HG02678 (cell line): Measurements from ENCODE around the gene KLC1.

Experiments
- ATAC-seq: cut with Tn5 transposase; IDR thresholded peaks from one replicate; pipeline ENCODE4 v1.9.1; 2021; ENCODE audit warnings: mild to moderate bottlenecking, moderate library complexity; ENCODE audit not compliant: unreplicated experiment

The KLC1 gene

DNA sequence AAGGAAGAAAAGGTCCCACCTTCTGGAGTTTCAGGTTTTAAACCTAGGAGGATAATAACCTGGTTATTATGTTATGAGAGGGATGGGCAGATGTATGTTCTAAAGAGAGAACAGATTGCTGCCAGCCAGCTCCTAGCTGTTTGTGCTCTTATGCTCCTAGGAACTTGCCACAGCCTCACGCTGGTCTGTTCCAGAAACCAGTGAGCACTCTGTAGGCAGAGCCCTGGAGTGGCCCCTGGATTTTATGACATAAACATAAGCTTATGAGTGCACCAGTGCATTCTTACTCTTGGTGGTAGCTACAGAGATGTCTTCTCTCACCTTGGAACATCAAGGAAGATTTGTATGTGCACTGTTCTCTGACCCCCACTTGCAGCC, 27.7 kb downstream of the KLC1 start:
- ATAC-seq: no peak

GRCh38 chr14:103657471-103657870, 28.5 kb downstream of the KLC1 start:
- no peak for ATAC-seq

DNA sequence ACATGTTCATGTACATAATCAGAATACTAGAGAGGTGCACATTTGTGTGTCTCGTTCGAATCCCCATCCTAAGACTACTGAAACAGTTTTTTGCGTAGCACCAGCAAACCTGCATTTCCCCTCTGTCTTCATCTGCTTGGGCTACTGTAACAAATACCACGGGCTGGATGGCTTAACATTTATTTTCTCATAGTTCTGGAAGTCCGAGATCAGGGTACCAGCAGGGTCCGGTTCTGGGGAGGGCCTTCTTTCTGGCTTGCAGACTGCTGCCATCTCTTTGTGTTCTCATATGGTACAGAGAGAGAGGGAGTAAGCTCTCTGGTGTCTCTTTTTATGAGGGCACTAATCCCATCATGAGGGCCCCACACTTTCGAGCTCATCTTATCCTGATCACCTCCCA, 30.6 kb downstream of the KLC1 start:
- no peak for ATAC-seq

DNA sequence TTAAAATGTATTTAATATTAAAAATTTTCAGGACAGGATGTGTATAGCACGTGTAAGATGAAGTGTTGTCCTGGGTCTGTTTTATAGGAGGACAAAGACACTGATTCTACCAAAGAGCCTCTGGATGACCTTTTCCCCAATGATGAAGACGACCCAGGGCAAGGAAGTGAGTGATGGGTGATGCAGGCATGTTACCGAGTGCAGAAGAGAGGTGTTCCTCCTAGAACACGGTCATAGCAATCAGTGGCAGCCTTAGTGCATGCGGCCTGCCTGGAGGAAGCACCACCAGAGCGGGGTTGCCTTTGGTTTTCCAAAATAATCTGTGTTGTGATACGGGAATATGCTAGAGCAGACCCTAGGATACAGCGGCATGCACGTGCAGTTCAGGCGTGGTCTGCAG, 33.0 kb downstream of the KLC1 start:
- ATAC-seq: no peak

- no peak for ATAC-seq
These were observed 33.6 kb downstream of the KLC1 start for GRCh38 chr14:103662591-103662990.

DNA sequence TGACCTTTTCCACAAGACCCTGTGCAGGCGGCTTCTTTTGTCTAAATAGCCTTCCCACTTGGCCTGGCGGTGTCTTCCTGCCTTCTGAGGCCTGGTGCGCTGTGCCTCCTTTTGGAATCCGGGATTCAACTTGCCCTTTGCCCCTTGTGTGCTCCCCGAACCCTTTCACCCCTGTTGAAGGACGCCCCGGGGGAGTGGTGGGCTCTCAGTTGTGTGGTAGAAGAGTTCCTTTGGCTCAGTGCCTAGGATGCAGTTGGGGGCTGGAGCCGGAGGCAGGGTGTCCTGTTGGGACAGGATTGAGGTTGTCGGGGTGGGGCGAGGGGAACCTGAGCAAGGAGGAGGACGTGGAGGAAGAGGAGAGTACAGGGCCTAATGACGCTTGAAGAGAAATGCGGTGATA, 34.5 kb downstream of the KLC1 start:
- no peak for ATAC-seq

DNA sequence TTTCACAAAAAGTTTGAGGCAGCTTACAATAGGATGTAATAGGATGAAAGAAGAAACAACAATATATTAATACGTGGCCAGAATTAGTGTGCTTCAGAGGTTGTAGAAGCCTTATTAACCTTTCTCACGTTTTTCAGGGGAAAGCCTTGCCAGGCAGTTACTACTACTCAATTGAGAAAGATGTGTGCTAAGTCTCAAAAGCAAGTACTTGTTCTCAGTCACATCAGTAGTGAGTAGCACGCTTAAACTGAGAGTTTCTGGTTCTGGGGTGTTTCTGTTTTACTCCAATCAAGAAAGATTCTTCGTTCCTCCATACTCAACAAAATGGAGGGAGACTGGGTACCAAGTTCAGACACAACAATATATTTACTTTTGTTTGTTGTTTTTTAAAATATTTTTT, 38.7 kb downstream of the KLC1 start:
- no peak for ATAC-seq

- no peak for ATAC-seq
These were observed 39.1 kb downstream of the KLC1 start for GRCh38 chr14:103668117-103668516.

GRCh38 chr14:103669370-103669769, 40.4 kb downstream of the KLC1 start:
- ATAC-seq: no peak

- no peak for ATAC-seq
These were observed 42.9 kb downstream of the KLC1 start for GRCh38 chr14:103671911-103672310.

GRCh38 chr14:103675957-103676356, 46.9 kb downstream of the KLC1 start:
- ATAC-seq: no peak

GRCh38 chr14:103676881-103677675, 48.1 kb downstream of the KLC1 start:
- ATAC-seq: no peak

DNA sequence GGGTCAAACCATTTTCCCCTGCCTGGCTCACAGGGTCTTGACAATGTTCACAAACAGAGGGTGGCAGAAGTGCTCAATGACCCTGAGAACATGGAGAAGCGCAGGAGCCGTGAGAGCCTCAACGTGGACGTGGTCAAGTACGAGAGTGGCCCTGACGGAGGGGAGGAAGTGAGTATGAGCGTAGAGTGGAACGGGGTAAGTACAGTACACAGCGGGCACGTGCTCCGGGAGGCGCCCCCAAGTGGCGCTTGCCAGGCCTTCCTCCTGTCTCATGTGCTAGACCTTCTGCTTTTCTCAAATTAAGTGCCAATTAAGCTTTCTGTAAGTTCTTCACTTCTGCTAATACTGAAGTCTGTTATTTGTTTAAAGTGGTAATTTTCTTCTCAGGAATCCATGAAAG, 50.3 kb downstream of the KLC1 start:
- ATAC-seq: no peak

GRCh38 chr14:103680491-103681231, 51.6 kb downstream of the KLC1 start:
- no peak for ATAC-seq

GRCh38 chr14:103683139-103683538, 54.1 kb downstream of the KLC1 start:
- ATAC-seq: no peak

GRCh38 chr14:103684471-103684870, 55.5 kb downstream of the KLC1 start:
- no peak for ATAC-seq

GRCh38 chr14:103684871-103685270, 55.9 kb downstream of the KLC1 start:
- no peak for ATAC-seq

DNA sequence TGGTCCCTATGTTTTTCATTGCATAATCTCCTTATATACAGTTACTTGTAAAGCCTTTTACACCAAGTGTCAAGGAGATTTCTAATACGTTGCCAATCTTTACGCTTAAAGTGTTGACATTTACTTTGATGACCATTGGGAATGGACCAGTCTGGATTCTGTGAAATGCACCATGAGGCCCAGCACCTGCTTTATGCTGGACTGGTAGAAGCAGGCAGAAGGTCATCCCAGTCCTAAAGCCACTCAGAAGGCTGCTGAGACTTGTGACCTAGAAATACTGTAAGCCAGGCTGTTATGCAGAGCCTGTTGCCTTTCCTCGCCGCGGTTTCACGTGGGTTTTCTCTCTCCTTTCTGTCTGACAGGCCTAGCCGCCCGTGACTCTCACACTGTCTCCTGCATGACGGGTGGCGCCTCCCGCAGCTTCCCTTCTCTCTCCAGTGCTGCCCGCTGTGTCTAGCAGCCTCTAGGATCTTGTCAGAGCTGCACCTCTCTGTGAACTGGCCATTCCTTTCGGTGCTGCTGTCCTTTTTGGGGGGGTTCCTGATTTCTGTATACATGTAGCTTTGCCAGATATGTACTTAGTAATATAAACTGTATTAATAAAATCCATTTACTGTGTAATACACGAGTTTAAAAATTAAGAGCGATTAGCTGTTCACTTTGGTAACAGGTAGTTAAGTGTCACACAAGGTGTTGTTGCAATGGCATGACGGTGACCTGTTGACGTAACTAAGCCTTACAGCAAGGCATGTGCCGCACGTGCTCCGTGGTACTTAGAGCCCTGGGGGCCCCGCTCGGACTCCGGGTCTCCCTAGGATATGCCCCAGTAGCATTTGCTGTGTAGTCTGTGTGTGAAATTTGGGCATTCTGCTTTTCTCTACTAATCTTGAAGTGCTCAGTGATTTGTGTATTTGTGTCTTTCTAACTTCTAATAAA, 56.5 kb downstream of the KLC1 start:
- ATAC-seq: no peak

- ATAC-seq: no peak
These were observed 57.9 kb downstream of the KLC1 start for GRCh38 chr14:103686831-103687485.

DNA sequence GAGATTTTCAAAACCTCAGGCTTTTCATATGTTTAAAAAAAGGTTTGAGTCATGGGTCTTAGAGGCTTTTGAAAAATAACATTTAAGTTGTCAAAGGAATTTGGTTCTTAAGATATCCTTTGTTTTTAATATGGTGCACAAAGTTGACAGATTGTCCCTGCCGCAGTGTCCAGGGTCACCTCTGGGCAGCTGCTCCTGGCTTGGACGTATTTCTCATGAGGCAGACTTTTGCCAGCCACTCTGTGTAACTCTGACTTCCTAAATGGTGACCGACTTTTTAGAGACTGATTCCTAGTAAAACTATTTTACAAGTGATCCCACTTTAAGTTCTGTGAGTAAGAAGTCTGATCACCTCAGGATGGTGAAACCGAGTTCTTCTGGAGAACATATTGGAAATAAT, 58.7 kb downstream of the KLC1 start:
- ATAC-seq: no peak

GRCh38 chr14:103688441-103688840, 59.4 kb downstream of the KLC1 start:
- no peak for ATAC-seq
